ENCODE data around the gene RHBDL2.
"Not testable (repeated sequence)": the region's sequence is repeated elsewhere in the genome, so short reads cannot be mapped to it uniquely, and the experiment has no call there.

RHBDL2 gene, protein sequence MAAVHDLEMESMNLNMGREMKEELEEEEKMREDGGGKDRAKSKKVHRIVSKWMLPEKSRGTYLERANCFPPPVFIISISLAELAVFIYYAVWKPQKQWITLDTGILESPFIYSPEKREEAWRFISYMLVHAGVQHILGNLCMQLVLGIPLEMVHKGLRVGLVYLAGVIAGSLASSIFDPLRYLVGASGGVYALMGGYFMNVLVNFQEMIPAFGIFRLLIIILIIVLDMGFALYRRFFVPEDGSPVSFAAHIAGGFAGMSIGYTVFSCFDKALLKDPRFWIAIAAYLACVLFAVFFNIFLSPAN

GRCh38 chr1:38941527-38942019 is at the start of gene RHBDL2:
Gene RHBDL2 (minus strand): TSS chr1:38941830. CDS start chr1:38919212, 22,618 bp downstream.
- Histone ChIP-seq H3K9ac (ENCODE audit: low read length) (peak within 1 kb of the TSS; percentile 74), H3K9me3 (ENCODE audit: control insufficient read depth, low read length) (no peaks in the 10 kb centered on the region), H3K27me3 (ENCODE audit: control insufficient read depth, insufficient read depth, low read length) (no peaks in the 10 kb centered on the region), H3K36me3 (ENCODE audit: control insufficient read depth, insufficient read depth, low read length) (no peaks in the 10 kb centered on the region), H3K4me1 (ENCODE audit: control insufficient read depth, insufficient read depth, low read length) (peaks cover 11% of the 10 kb centered on the region), H3K4me3 (ENCODE audit: low read length) (peak within 1 kb of the TSS; percentile 58)

DNA sequence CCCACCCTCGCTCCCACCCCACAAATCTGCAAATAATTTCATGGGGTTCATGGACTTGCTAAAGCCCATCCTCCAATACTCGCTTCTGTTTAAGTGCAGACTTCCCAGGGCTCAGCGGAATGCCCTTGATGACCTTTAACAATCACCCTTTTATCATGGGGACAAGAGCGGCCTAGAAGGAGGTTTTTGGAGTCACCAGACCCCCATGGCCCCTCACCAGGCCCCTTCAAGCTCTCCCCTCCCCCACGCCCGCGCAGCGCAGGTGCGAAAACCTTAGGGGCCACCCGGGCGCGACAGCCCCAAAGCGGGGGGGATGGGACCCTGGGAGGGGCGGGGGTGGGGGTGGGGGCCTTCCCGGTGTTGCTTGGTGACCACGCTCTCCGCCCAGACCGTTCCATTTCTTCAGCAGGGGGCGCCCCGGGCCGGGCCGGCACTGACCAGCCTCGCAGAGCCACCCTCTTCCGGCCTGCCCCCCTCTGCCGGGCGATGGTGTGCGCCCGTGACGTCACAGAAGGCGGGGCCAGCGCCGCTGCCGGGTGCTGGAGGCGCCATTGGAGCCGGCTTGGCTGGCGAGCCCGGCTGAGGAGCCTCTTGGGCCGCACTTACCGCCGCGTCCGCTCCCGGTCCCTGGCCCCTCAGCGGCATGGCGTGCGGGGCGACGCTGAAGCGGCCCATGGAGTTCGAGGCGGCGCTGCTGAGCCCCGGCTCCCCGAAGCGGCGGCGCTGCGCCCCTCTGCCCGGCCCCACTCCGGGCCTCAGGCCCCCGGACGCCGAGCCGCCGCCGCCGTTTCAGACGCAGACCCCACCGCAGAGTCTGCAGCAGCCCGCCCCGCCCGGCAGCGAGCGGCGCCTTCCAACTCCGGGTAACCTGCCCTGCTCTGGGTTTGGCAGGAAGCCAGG is 49.4 kb upstream of the RHBDL2 start, which contains the start of gene AKIRIN1:
AKIRIN1 (plus strand) TSS at position 539 of the 900 bp plus-strand sequence; CDS start at position 644, 105 bp downstream.
- Histone ChIP-seq H3K36me3 (ENCODE audit: control insufficient read depth, insufficient read depth, low read length) (no peaks in the 10 kb centered on the region), H3K4me1 (ENCODE audit: control insufficient read depth, insufficient read depth, low read length) (peaks cover 25% of the 10 kb centered on the region), H3K4me3 (ENCODE audit: low read length) (peak within 1 kb of the TSS; percentile 61), H3K9ac (ENCODE audit: low read length) (peak within 1 kb of the TSS; percentile 88), H3K9me3 (ENCODE audit: control insufficient read depth, low read length) (no peaks in the 10 kb centered on the region), H3K27me3 (ENCODE audit: control insufficient read depth, insufficient read depth, low read length) (no peaks in the 10 kb centered on the region)

DNA sequence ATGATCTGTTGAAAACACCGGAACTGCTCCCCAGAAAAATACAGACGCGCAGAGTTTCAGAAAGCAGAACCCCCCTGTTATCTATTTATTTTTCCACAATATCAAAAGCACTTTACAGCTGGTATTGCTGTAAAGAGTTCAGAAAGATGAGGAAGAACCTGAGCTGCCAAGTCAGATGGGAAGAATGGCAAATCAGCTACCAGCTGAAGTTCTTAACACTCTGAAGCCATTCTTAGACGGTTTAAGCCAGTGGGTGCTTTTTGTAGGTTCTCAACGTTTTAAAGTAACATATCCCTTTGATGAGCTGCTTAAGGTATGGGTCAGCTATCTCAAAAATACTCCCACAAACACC is 48.7 kb upstream of the RHBDL2 start:
- Histone ChIP-seq H3K9ac (ENCODE audit: low read length) (peak overlapping the region; percentile 58), H3K4me3 (ENCODE audit: low read length) (peak overlapping the region; percentile 42), H3K27me3 (ENCODE audit: control insufficient read depth, insufficient read depth, low read length) (no peaks in the 10 kb centered on the region), H3K9me3 (ENCODE audit: control insufficient read depth, low read length) (no peaks in the 10 kb centered on the region), H3K36me3 (ENCODE audit: control insufficient read depth, insufficient read depth, low read length) (no peaks in the 10 kb centered on the region), H3K4me1 (ENCODE audit: control insufficient read depth, insufficient read depth, low read length) (peaks cover 25% of the 10 kb centered on the region)

DNA sequence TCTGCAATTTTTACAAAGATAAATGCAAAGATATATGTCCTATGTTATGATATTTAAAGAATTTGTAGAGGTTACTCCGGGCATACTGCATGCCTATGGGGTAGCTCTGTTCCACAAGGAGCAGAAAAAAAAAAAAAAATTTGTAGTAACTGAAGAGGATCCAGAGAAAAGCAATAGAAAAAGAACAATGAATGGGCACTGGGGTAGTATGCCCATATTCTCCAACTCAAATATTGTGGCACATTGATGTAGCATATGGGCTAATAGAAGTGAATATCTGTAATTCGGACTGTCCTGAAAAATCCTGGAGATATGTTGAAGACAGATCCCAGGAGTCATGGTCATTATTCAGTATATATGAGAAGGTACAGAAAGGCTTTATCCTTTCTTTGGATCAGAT is 48.3 kb upstream of the RHBDL2 start:
- Histone ChIP-seq H3K27me3 (ENCODE audit: control insufficient read depth, insufficient read depth, low read length) (no peaks in the 10 kb centered on the region), H3K4me1 (ENCODE audit: control insufficient read depth, insufficient read depth, low read length) (peaks cover 25% of the 10 kb centered on the region), H3K36me3 (ENCODE audit: control insufficient read depth, insufficient read depth, low read length) (no peaks in the 10 kb centered on the region), H3K9ac (ENCODE audit: low read length) (no peak overlapping the region), H3K4me3 (ENCODE audit: low read length) (no peak overlapping the region), H3K9me3 (ENCODE audit: control insufficient read depth, low read length) (no peaks in the 10 kb centered on the region)

GRCh38 chr1:38979380-38979779 is 37.8 kb upstream of the RHBDL2 start:
- H3K9me3 ChIP-seq (ENCODE audit: control insufficient read depth, low read length); H3K27me3 ChIP-seq (ENCODE audit: control insufficient read depth, insufficient read depth, low read length); H3K9ac ChIP-seq (ENCODE audit: low read length); H3K4me1 ChIP-seq (ENCODE audit: control insufficient read depth, insufficient read depth, low read length); H3K36me3 ChIP-seq (ENCODE audit: control insufficient read depth, insufficient read depth, low read length); H3K4me3 ChIP-seq (ENCODE audit: low read length): not testable (repeated sequence)

DNA sequence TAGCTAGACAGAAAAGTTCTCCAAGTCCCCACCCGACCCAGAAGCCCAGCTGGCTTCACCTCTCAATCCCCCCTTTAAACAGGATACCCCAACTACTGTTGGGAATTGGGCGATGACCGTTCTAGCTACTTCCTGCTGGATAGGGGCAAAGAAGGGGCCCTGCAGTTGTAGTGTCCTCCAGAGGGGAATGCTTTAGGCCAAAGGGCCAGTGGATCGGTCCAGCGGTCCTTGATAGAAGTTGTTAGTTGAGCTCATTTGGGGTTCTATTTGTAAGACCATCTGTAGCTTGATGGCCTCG is 36.6 kb upstream of the RHBDL2 start:
- H3K36me3 ChIP-seq (ENCODE audit: control insufficient read depth, insufficient read depth, low read length); H3K9ac ChIP-seq (ENCODE audit: low read length); H3K9me3 ChIP-seq (ENCODE audit: control insufficient read depth, low read length); H3K27me3 ChIP-seq (ENCODE audit: control insufficient read depth, insufficient read depth, low read length); H3K4me1 ChIP-seq (ENCODE audit: control insufficient read depth, insufficient read depth, low read length); H3K4me3 ChIP-seq (ENCODE audit: low read length): not testable (repeated sequence)

- not testable (repeated sequence) for H3K27me3 ChIP-seq (ENCODE audit: control insufficient read depth, insufficient read depth, low read length); H3K36me3 ChIP-seq (ENCODE audit: control insufficient read depth, insufficient read depth, low read length)
These were observed 36.0 kb upstream of the RHBDL2 start for GRCh38 chr1:38977399-38978244.

GRCh38 chr1:38973659-38974437 is 32.2 kb upstream of the RHBDL2 start:
- Histone ChIP-seq H3K9ac (ENCODE audit: low read length) (no peak overlapping the region), H3K27me3 (ENCODE audit: control insufficient read depth, insufficient read depth, low read length) (no peaks in the 10 kb centered on the region), H3K4me1 (ENCODE audit: control insufficient read depth, insufficient read depth, low read length) (peaks cover 12% of the 10 kb centered on the region), H3K36me3 (ENCODE audit: control insufficient read depth, insufficient read depth, low read length) (no peaks in the 10 kb centered on the region), H3K9me3 (ENCODE audit: control insufficient read depth, low read length) (no peaks in the 10 kb centered on the region), H3K4me3 (ENCODE audit: low read length) (no peak overlapping the region)

More at GRCh38 chr1:38977399-38978244, 36.0 kb upstream of the RHBDL2 start:
- not testable (repeated sequence) for H3K4me3 ChIP-seq (ENCODE audit: low read length); H3K4me1 ChIP-seq (ENCODE audit: control insufficient read depth, insufficient read depth, low read length); H3K9ac ChIP-seq (ENCODE audit: low read length); H3K9me3 ChIP-seq (ENCODE audit: control insufficient read depth, low read length)

- H3K9me3 ChIP-seq (ENCODE audit: control insufficient read depth, low read length); H3K36me3 ChIP-seq (ENCODE audit: control insufficient read depth, insufficient read depth, low read length); H3K4me3 ChIP-seq (ENCODE audit: low read length); H3K27me3 ChIP-seq (ENCODE audit: control insufficient read depth, insufficient read depth, low read length); H3K9ac ChIP-seq (ENCODE audit: low read length): not testable (repeated sequence)
- peaks cover 14% of the 10 kb centered on the region for H3K4me1 ChIP-seq (ENCODE audit: control insufficient read depth, insufficient read depth, low read length)
These were observed 31.5 kb upstream of the RHBDL2 start for GRCh38 chr1:38973145-38973544.

GRCh38 chr1:38964140-38964548 is 22.5 kb upstream of the RHBDL2 start:
- no peaks in the 10 kb centered on the region for H3K36me3 ChIP-seq (ENCODE audit: control insufficient read depth, insufficient read depth, low read length)
- no peaks in the 10 kb centered on the region for H3K9me3 ChIP-seq (ENCODE audit: control insufficient read depth, low read length)
- H3K4me1 ChIP-seq (ENCODE audit: control insufficient read depth, insufficient read depth, low read length), result peaks cover 6% of the 10 kb centered on the region
- H3K9ac ChIP-seq (ENCODE audit: low read length), result no peak overlapping the region
- no peak overlapping the region for H3K4me3 ChIP-seq (ENCODE audit: low read length)
- H3K27me3 ChIP-seq (ENCODE audit: control insufficient read depth, insufficient read depth, low read length), result no peaks in the 10 kb centered on the region

GRCh38 chr1:38962560-38962959 is 20.9 kb upstream of the RHBDL2 start:
- H3K27me3 ChIP-seq (ENCODE audit: control insufficient read depth, insufficient read depth, low read length), result no peaks in the 10 kb centered on the region
- no peak overlapping the region for H3K9ac ChIP-seq (ENCODE audit: low read length)
- no peak overlapping the region for H3K4me3 ChIP-seq (ENCODE audit: low read length)
- no peaks in the 10 kb centered on the region for H3K36me3 ChIP-seq (ENCODE audit: control insufficient read depth, insufficient read depth, low read length)
- no peaks in the 10 kb centered on the region for H3K4me1 ChIP-seq (ENCODE audit: control insufficient read depth, insufficient read depth, low read length)
- H3K9me3 ChIP-seq (ENCODE audit: control insufficient read depth, low read length), result no peaks in the 10 kb centered on the region
